Erythroblast (primary cell): ENCODE data around the gene EVC.

Experiments used
- GATA1 ChIP-seq: IDR thresholded peaks from 2 replicates; pipeline ENCODE4 v1.6.1; 2011; ENCODE audit warnings: low read depth, mild to moderate bottlenecking, control low read depth, low read length, moderate library complexity
- POLR2A ChIP-seq: IDR thresholded peaks from 2 replicates; pipeline ENCODE4 v1.6.1; 2011; ENCODE audit warnings: mild to moderate bottlenecking, low read length

DNA sequence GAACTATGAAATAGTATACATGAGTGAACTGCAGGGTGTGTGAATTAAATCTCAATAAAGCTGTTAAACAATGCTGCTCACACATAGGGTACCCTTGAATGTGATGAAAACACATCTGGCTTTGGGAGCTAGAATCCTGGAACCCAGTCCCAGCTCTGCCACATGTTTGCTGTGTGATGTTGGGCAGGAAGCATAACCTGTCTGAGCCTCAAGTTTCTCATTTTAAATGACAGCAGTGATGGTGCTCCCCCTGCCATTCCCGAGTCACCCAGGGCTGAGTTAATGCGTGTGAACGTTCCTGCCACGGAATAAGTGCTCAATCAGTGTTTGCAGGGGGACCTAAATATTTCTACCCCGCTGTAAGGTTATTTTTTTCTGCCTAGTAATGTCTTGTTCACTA, 10.9 kb downstream of the EVC start:
- TF ChIP-seq POLR2A, result no peak
- TF ChIP-seq GATA1, result no peak
